ENCODE results near the gene PRDM5.
A peak's percentile ranks its signal among the peaks of the same experiment; 100 is the strongest.

Gene PRDM5

DNA sequence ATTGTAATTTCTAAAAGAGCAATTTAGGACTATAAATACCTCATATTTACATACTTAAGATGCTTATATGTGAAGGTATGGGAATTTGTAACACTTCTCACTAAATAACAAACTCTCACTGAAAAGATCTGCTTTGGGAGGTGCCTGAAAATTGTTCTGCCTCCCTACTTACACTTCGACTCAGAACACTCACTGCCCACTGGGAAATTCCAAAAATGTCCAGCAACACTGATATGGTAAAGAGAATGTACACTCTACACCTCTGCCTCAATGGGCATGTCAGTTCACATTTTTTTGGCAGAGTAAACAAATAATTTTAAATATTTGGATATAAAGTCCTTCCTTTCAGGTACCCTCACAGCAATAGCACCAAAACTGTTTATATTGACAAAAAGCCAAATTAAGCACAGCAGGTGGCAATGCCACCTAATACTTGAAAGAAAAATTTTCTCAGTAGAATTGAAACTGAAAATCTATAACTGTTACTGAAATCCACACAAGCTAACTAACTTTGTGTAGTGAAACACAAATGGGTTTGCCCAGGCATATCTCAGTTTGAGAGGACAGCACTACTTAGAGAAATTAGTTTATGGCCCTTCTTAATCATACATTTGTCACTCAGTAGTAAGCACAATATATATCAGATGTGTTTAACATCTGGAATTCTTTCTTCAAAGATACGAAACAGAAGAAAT, 67.1 kb downstream of the PRDM5 start:
- no peak for DNase-seq (ENCODE audit: low spot score)

DNA sequence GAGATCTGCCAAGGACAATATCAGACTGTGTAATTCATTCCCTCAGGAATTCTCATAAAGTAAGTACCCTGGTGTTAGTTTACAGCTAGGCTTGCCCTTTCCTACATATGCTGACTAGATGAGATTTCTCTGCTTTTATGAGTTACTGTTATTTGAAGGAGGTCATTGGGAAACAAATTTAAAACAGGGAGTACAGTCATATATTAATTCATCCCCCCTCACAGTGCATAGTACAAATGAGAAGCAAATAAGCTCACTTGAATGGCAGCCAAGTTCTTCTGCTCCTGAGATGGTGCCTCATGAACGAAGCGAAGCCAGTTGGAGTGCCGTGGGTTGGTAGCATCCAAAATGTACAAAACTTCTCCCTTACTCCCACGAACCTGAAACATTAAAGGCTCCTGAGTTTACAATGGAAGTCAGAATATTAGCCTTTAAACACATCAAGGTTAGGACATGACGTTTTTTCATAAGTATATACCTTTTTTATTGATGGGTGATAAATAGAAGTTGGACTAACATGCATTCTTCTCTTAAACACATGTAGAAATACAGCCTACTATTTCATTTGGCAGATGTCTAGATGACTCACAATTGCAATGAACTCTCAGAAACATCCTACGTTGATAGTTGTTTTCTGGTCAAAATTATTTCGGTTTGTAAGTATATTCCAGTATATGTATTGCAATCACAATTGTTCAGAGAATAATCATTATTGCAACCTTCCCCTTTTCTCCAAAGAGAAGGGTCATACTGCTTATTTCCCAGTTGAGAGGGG, 69.2 kb downstream of the PRDM5 start:
- DNase-seq (ENCODE audit: low spot score): no peak

DNA sequence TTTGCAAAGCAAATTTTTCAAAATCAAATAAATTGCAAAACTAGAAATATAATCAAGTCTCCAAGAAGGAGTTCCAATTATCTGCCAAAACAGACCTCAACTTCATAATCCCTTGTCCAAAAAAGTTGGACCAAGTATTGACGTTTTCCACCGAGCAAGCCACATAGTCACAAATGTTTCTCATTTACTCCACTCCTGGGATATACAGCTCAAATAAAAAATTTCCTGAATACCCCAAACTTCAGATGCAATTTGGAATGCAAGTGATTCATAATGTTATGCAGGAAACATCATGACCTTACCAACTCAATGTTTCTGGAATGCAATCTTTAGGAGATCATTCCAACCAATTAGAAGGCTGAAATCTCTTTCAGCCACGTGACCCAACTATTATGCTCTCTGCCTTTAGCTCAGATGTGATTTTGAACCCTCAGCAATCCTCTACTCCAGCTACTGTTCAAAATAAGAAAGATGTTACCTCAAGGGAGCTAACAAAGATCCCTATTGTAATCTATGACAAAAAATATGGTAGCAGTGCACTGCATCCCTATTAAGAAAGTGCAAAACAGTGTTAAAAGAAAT, 72.4 kb downstream of the PRDM5 start:
- peak; percentile 74 for DNase-seq (ENCODE audit: low spot score)

DNA sequence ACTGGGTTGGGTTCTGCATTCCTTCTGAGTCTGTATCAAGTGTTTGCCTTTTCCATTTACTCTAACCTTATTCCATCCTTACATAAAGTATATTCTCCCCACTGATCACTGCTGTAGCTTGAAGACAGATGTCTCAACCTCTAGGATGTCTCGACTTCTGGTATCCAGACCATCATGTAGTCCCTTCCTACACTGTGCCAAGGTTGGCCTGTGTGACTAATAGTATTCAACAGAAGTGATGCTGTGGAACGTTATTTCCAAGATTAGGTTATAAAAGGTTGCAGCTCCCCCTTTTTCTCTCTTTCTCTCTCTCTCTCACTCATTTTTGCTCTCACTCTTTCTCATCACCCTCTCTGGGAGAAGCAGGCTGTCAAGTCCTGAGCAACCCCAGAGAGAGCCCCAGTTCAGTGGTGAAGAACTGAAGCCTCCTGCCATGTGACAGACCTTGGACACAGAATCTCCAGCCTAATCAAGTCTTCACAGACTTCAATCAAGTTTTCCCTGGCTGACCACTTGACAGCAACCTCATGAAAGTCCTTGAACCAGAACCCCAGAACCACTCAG, 75.4 kb downstream of the PRDM5 start:
- DNase-seq (ENCODE audit: low spot score): no peak

DNA sequence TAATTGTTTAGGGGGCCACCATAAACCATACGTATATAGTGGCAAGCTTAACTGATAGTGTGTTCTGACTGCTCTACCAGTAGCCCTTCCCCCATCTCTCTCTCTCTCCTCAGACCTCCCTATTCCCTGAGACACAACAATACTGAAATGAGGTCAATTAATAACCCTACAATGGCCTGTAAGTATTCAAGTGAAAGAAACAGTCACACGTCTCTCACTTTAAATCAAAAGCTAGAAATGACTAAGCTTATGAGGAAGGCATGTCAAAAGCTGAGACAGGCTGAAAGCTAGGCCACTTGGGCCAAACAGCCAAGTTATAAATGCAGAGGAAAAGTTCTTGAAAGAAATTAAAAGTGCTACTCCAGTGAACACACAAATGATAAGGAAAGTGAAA, 78.0 kb downstream of the PRDM5 start:
- DNase-seq (ENCODE audit: low spot score): no peak

DNA sequence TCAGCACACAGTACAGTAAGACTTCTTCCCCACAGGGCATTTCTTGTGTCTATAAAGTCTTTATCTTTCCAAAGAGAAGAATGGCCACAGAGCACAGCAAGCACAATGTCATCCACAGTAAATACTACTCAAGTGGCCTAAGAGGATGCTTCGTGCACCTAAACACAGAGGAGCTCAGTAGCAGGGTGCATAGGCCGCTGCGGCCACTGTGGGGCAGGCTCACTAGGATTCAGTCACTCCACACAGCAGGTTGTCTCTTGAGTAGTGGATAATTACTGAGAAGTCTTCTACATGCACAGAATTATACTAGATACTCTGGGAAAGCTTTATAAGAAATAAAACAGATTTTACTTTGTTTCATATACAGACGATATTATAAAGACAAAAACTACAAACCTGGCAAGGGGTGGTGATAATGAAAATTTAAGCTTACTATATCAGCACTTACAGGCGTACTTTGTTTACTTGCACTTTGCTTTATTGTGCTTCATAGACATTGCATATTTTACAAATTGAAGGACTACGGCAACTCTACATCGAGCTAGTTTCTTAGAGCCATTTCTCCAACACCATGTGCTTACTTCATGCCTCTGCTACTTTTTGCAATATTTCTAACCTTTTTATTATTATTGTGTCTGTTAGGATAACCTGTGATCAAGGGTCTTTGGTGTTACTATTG, 78.5 kb downstream of the PRDM5 start:
- DNase-seq (ENCODE audit: low spot score): no peak

DNA sequence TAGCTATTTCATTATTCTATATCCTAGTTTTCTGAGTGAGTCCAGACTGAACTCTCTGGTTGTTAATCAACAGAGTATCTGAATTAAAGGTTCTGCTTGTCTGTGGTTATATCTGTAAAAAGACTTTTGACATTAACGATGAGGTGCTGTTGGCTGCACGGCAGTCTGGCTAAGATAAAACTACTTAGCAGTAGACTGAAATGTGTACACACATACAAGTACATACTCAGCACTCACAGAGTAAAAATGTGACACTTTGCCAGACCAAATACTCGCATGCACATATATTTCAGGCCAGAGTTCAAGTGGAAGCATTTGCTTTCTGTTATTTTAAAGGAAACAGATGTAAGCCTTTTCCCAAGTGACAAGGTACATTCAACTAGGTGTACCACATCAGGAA, 80.5 kb downstream of the PRDM5 start:
- no peak for DNase-seq (ENCODE audit: low spot score)

DNA sequence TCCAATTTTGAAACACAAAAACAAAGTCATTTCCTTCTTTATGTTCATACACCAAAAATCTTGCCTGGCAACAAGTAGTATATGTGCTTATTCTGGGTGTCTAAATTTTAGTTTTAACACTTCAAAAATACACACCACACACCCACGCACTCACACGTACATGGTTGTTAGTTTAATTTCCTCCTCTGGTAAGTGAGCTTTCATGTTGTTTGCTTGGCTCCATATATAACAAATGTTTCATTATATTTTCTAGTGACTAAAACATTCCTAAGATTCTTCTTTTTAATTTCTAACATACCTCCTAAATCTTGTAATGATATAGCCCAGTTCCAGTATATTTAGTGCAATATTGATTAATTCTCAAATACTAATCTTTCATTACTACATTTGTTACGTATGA, 80.9 kb downstream of the PRDM5 start:
- no peak for DNase-seq (ENCODE audit: low spot score)

DNA sequence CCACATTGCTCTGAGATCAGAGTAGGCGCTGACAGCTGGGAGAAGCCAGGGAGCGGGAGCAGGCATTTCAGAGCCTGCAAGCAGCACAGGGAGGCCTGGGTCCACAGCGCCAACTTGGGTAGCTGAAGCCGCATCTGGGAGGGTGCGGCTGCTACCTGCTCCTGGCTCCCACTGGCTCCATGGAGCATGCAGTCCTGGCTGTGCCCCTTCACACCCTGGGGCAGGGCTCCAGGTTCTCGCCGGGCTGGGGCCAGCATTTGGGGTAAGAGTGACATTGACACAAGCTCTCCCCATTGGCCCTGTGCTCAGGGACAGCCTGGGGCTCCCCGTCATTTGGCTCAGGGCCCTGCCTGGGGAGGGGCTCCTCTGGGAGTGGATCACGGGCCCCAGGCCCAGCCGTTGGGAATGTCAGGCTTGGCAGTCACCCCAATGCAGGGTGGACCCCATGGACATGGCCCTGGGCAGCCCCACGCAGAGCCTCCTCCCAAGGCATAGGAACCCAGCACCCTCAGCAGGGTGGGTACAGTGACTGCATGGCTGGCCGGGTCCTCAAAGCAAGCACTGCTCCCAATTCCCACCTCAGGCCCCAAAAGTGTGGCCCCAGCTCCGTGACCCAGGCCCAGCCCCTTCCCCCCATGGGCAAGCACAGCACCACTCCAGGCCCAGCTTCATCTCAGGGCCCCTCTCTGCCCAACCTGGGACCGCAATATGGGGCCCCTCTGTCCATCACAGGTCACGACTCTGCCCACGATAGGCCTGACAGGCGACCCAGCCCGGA, 82.4 kb downstream of the PRDM5 start:
- DNase-seq (ENCODE audit: low spot score): no peak

DNA sequence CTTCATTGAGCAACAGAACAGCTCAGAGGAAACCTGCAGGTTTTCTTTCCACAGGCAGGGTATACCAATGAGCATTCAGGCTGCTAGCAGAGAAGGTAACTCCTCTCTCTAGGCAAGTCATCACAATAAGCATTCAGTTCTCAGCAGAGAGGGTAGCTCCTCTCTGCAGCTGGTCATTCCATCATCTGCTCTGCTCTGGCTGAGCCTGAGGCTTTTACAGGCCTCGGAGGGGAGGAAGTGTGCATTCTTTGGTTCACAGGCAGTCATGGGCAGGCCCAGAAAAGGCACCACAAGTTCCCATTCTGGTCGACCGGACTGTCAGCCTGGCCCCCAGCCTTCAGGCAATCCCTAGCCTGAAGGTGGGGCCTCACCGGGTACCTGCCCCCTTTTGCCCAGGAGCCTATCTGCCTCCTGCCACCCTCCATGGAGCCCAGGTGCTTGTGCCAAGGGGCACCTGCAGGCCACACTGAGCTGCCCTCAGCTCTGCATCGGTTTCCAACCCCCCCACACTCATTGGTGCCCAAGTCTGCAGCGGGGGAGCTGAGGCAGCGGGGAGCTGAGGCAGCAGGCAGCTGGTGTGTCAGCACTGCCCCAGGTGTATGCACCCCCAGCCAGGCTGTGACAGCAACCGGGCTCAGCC, 83.1 kb downstream of the PRDM5 start:
- DNase-seq (ENCODE audit: low spot score): no peak

DNA sequence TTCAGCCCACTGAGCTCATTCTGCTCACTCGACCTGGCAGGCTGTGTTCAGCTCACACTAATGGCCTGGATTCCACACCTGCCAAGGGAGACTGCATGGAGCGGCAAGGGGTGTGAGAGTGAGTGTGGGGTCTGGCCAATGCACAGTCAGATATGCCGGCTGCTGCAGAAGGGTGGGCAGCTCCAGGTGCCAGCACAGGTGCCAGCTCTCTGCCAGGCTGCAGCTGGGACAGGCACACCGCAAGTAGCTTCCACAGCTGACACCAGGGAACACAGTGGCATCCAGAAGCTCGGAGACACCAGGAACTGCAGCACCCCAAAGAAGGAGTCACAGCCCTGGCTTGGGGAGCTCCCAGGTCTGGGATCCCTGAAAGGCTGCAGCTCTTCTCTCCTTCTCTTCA, 83.7 kb downstream of the PRDM5 start:
- no peak for DNase-seq (ENCODE audit: low spot score)

DNA sequence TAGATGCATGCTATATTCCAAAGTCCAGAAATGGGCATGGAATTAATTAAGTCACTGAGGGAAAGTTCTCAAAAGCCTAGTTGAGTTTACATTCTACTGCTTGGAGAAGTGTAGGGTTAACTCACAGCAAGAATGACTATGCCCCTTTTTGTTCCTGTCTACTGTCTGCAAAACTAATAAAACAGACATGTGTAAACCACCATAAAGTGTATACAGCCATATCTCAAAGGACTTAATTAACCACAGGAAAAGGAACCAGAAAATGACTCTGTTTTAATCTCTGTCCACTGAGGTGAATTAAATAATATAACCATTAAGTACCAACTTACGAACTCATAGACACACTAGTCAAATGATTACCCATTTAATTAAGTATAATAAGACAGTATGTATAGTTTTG, 84.9 kb downstream of the PRDM5 start:
- no peak for DNase-seq (ENCODE audit: low spot score)

DNA sequence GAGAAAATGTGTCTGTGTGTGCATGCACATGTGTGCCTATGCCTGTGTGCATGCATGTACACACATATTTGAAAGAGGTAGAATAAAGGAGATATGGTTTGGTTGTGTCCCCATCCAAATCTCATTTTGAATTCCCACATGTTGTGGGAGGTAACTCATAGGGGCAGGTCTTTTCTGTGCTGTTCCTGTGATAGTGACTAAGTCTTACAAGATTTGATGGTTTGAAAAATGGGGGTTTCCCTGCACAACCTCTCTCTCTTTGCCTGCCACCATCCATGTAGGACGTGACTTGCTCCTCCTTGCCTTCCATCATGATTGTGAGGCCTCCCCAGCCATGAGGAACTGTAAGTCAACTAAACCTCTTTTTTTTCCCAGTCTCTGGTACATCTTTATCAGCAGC, 87.2 kb downstream of the PRDM5 start:
- no peak for DNase-seq (ENCODE audit: low spot score)

DNA sequence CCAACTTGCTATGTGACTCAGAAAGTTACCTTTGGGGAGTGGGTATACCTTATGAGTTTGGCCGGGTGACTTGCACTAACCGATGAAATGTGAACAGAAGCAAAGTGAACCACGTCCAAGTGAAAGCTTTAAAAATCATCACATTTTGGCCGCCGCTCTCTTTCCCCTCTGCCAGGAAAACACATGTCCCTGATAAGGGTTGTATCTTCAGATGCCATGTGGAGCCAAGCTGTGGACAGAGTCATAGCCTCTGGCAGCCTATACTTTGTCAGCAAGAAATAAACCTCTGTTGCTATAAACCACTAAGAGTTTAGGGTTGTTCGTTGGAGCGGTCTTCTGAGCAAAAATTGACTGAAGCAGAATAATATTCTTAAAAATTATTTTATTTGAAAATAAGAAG, 92.3 kb downstream of the PRDM5 start:
- DNase-seq (ENCODE audit: low spot score): peak; percentile 54

DNA sequence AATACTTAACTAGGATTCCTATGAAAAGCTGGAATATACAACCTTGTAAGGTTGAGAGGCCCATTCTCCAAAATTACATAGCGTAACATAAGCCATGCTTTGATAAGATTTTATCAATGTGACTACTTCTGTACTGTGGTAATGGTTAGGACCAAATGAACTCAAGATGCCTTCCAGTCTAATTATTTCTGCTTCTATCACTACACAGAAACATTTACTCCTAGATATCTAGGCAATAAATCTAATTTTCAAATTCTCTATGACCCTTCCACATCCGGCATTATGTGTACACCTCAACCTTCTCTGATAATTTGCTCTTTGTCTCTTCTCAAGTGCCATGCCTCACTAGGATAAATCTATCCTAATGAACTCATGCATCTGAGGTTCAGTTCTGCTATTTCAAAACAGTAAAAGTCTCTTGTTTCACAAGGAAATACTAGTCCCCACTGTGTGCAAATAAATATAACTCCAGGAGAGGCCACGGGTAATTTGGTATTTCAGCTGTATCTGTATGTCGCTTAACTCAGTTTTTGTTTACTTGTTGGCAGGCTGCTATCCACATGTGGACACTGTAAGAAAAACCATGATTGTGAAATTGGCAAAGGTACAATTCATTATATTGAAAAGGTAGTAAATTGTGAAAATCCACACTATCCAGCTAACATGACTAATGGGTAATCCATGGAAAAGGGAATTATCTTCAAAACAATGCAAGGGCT, 93.3 kb downstream of the PRDM5 start:
- peak; percentile 7 for DNase-seq (ENCODE audit: low spot score)

DNA sequence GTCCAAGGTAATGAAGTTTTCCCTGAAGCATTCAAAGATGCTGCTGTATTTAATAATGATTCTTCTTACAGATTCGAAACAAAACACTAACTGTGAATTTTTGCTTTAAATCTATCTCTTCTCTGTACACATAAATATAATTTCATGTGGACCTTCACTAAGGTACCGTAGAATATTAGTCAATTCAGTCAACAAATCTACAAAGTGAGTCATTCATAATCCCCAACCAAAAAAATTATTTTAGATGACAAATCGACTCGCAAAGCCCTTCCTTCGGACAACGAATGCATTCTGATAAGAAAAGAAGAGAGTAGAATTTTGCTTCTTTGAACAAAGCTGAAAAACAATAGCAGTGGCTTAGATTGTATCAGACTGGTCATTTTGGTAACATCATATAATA, 95.7 kb downstream of the PRDM5 start:
- no peak for DNase-seq (ENCODE audit: low spot score)

DNA sequence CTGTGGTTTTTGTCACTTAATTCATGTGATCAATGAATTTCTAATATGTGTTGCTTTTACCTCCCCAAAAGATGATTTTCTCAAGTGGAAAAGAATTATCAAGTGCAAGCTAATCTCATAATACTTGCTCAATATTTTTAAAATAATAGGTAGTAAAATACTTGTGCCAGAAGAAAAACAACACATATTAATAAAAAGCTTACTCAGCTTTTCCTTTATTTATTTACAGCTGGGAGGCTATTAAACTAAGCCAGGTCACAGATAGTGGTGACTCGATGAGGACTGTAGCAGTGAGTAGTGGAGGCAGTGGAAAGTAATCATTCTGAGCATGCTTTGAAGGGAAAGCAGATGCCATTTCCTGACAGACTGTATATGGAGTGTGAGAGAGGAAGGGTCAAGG, 96.1 kb downstream of the PRDM5 start:
- no peak for DNase-seq (ENCODE audit: low spot score)

DNA sequence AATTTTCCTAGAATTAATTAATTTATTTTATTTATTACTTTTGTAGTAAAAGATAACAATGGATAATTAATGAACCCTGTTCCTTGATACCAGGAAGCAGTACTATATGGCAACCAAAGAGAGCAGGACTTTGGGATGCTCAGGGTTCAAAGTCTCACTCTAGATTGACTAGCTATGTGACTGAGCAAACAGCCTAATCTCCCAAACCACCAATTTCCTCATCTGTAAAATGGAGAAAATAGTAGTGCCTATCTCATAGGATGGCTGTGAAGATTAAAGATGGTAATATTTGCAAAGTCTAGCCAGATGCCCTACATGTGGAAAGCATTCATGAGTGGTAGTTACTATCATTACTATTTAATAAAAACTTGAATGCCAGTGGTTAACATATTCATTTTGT, 97.6 kb downstream of the PRDM5 start:
- no peak for DNase-seq (ENCODE audit: low spot score)

DNA sequence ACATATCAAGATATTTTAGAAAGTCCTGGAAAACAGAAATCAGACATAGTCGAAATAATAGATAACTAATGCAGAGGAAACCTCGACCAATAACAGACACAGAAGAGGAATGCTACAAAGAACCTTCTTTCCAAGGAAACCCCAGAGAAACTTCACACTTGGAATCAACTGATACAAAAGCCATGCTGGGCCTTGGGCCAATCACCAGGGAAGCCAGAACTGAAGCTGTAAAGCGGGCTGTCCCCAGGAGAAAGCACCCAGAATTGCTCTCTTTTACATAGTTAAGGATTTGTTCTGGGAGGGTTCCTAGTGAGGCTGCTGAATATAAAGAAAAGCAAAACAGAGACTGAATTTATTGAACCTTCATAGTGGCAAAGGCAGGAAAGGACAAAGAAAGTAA, 100.5 kb downstream of the PRDM5 start:
- DNase-seq (ENCODE audit: low spot score): no peak

DNA sequence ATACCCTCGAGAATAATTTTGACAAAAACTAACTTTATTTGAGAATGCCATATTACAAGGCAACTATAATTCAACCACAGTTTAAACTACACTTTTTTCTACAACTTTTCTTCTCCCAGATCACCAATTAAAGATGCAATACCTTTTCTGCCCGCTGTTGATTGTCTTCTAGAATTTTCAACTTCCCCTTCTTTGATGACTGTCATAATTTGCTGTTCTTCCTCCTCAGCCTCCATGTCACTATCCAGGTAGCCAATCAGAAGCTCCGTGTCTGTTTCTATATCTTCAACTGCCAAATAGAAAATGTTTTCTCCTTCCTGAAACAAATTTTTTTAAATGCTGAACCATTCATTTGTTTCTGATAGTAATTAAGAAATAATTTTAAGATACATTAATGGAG, 101.5 kb downstream of the PRDM5 start:
- DNase-seq (ENCODE audit: low spot score): no peak

Data from AG08395 (cell line).